NCI-H2107 treated with DMSO at 0.1 percent for 48 hours (cell line): Measurements from ENCODE around the gene B3GNT7.
"Not testable (repeated sequence)": the region's sequence is repeated elsewhere in the genome, so short reads cannot be mapped to it uniquely, and the experiment has no call there.

Experiments used
- DNase-seq: peaks from one replicate; lab custom pipeline; 2025; ENCODE audit not compliant: unreplicated experiment; lab: John Stamatoyannopoulos, UW

B3GNT7 gene

DNA sequence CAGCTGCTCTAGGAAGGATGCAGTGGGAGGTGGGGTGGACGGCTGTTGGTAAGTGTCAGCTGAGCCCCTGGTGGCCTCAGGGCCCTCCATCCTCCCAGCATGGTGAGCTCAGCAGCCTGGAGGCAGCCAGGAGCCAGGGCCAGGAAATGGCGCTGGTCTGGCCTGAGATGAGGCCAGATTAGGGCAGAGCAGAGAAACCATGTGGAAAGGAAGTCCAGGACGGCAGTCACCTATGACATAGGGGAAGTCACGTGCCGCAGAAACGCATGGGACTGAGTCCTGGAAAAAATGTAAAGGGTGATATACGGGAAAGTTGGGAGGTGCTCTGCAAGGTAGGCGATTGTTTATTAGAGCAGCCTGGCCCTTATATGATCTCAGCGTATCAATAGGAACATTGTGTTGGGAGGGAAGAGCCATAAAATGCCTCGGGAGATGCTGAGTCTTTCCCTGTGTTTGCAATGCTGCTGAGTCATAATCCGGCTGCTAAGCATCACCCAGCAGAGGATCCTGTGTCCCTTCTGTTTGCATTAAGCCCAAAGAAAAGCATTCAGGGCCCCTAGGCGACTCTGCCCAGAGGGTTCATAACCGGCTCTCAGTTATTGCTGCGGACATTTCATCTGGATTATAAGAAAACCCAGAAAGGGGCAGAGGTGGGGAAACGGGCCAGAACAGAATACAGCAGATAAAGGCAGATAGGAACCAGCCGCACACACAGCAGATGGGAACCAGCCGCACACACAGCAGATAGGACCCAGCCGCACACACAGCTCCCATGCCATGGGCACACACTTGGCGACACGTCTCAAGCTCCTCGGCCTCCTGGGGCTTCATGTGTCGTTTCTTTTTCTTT, 30.3 kb upstream of the B3GNT7 start:
- no peak for DNase-seq

DNA sequence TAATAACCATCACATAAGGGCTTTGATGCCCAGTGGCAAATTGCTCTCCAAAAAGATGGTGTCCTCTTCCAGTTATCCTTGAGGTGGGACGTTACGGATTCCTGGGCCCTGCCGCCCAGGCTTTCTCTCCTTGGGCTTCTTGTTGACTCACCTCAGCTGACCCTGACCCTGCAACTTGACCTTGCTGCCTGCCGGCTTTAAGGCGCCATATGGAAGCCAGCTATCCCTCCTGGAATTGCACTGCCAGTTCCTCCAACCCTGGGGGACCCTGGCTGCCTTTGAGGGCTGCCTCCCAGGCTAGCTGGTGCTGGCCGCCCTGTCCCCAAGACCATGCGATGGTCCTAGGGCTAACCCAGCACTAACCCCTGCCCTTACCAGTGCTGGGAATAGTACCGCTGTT, 28.3 kb upstream of the B3GNT7 start:
- no peak for DNase-seq

DNA sequence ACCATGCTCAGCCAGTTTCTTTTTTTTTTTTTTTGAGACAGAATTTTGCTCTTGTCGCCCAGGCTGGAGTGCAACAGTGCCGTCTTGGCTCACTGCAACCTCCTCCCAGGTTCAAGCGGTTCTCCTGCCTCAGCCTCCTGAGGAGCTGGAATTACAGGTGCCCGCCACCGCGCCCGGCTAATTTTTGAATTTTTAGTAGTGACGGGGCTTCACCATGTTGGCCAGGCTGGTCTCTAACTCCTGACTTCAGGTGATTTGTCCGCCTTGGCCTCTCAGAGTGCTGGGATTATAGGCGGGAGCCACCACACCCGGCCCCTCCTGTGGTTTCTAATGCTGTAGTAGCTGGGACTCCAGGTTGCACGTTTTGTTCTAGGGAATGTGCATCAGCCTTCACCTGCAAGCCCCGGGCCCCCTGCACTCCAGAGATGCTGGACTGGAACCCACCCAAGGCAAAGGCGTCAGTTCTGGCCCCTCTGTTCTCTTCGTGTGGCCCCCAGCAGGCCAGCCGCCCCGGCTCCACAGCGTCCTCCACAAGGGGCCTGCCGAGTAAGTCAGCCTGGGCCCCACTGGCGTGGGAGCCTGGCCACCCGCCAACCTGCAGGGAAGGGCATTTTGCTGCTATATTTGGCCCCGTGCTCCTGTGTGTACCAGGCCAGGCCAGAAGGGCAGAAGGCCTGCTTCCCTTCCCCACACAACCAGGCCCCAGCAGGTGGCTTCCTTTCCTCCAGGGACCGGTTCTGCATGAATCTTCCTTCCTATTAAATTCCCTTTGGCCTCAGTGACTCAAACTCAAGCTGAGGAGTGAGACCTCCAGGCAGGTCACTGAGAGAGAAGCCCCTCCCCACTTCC, 25.7 kb upstream of the B3GNT7 start:
- no peak for DNase-seq

DNA sequence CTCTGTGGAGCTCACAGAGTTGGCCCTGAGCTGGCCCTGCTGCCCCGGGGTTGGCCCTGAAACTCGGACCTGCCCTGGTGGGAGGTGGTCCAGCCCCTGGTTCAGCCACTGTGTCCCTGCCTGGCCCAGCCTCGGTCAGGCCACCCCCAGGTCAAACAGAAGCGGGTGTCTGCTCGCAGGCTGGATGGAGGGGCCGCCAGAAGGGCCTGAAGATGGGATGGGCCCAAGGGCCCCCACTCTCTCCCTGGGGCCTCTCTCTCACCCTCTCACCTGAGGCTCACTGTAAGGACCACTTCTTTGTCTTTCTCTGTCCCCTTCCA, 25.1 kb upstream of the B3GNT7 start:
- no peak for DNase-seq

DNA sequence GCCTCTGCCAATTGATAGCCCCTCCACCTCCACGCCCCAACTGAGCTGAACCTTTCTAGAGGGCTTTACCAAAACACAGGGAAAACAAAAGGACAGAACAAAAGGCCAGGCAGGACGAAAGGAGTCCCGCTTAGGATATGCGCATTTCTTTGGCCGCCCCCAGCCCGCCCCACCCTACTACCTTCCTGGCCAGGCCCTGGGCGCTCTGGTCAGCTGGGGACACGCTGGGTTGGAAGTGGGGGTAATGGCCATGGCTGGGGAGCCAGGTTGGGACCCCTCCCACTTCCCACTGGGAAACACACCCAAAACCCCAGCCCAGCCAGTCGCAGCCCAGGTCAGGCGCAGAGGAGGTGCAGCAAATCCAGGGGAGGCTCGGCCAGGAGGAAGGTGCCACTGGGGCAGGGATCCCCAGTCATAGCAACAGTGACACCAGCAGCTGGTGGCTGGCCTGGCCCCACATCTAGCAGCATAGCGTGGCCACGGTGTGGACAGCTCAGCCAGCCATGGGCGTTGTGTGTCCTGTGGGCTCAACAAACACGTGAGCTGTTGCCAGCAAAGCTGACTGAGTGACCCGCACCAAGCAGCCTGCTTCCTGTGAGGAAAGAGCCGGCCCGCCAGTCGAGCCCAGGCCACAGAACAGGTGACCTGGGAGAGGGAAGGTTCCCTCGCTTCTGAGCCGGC, 24.6 kb upstream of the B3GNT7 start:
- no peak for DNase-seq

DNA sequence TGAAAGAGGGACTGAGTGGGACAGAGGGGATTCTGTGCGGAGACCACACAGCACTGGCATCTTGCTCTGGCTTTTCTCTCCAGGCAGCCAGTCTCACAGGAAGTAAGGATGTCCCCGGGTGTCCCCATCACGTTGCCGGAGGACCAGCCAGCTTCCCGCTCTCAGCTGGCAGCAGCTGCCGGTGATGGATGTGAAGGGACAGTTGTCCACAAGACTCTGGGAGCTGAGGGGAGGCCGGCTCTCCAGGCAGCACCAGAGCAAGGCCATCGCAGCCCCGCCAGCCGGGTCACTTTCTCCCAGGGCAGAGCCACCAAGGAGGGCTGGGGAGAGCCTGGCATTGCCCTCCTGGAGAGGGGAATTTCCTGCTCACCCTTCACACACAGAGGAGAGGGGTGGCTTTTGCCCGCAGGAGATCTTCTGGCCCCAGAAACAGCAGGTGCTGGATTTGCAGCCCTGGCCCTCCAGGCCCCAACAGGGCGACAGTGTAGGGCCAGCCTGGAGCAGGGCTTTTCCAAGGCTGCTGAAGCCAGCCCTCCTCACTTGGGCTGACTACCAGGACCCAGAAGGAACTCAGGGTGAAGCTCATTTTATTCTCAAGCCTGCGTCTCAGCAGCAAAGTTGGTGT, 24.0 kb upstream of the B3GNT7 start:
- DNase-seq: no peak

DNA sequence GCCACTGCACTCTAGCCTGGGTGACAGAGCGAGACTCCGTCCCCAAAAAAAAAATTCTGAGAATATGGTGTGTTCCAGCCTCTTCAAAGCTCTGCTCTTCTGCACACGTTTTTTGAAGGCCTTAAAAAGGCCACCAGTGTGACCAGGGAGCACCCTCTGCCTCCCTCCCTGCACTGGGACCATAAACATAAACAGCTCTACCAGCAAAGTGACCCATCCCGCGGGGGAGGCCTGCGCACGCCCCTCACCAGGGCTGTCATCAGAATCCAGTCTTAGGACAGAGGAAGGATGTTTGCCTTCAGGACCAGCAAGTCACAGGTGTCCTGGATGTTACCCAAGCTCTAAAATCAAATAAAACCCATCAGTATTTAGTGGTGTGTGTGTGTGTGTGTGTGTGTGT, 23.2 kb upstream of the B3GNT7 start:
- DNase-seq: no peak

DNA sequence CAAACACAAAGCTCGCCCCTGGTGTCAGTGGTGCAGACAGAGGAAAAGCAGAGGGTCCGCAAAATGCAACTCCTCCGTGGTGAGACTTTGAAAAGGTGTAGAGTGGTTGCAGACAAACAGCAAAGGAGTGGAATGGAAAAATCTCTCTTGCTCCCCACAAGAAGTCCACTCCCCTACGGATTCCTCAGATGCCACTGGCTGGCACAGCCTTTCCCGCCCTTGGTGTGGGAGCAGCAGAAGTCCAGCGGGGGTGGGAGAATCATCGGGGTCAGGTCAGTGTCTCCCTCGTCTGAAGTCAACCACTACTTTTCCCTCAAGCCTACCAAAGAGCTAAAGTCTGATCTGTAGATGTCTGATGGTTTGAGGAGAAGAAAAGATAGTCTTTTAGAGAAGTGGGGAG, 22.3 kb upstream of the B3GNT7 start:
- DNase-seq: no peak

DNA sequence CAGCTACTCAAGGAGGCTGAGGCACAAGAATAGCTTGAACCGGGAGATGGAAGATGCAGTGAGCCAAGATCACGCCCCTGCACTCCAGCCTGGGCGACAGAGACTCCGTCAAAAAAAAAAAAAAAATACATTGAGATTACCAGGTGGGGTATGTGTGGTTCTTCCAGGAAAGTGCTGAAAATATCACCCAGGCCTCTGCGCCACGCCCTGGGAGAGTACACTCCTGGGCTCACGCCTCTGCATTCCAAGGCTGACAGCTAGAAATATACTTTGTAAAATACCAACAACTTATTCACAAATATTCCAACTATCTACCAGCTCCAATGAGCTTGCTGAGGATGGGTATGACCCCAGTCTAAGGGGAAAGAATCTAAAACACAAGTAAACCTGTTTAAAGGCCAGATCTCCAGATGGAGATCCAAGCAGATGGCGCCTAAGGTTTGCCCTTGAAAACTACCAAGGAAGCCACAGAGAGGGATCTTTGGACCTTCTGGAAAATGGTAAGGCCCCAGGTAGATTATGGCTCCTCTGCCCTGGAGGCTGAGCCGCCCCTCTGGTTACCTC, 21.6 kb upstream of the B3GNT7 start:
- no peak for DNase-seq

DNA sequence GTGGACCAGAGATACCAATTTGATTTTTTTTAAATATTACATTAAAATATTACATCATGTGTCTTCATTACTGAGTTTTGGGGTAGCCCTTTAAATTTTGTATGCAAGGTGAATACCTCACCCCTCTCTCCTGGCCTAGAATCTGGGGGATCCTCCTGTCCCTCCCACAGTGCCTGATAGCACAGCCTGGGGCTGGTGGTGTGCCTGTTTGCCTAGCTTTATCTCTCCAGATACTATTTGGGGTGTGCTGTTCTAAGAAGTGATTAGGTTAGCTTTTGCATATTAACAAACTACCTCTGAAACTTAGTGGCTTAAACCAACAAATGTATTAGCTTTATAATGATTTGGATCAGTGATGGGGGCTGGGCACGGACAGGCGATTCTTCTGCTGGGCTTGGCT, 20.7 kb upstream of the B3GNT7 start:
- no peak for DNase-seq

DNA sequence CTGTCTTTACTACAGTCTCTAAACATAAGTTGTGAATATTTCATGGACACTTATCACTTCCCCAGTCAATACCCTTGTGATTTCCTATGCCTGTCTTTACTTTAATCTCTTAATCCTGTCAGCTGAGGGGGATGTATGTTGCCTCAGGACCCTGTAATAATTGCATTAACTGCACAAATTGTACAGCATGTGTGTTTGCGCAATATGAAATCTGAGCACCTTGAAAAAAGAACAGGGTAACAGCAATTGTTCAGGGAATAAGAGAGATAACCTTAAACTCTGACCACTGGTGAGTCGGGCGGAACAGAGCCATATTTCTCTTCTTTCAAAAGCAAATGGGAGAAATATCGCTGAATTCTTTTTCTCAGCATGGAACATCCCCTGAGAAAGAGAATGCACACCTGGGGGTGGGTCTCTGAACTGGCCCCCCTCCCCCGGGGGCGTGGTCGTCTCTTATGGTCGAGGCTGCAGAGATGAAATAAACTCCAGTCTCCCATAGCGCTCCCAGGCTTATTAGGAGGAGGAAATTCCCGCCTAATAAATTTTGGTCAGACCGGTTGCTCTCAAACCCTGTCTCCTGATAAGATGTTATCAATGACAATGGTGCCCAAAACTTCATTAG, 19.4 kb upstream of the B3GNT7 start:
- DNase-seq: not testable (repeated sequence)

DNA sequence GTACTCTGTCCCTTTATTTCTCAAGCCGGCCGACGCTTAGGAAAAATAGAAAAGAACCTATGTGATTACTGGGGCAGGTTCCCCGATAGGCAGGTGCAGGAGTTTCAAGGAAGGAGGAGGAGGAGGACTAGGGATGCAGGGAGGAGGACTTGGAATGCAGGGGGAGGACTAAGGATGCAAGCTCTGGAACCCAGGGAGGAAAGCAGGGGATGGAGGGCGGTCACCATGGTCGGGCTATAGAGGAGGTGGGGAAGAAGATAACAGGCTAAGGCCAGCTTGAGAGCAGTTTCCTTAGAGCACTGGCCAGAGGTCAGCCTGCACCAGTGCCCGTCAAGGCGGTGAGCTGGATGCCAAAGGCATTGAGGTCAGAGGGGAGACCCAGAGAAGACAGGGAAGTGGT, 18.7 kb upstream of the B3GNT7 start:
- DNase-seq: no peak

DNA sequence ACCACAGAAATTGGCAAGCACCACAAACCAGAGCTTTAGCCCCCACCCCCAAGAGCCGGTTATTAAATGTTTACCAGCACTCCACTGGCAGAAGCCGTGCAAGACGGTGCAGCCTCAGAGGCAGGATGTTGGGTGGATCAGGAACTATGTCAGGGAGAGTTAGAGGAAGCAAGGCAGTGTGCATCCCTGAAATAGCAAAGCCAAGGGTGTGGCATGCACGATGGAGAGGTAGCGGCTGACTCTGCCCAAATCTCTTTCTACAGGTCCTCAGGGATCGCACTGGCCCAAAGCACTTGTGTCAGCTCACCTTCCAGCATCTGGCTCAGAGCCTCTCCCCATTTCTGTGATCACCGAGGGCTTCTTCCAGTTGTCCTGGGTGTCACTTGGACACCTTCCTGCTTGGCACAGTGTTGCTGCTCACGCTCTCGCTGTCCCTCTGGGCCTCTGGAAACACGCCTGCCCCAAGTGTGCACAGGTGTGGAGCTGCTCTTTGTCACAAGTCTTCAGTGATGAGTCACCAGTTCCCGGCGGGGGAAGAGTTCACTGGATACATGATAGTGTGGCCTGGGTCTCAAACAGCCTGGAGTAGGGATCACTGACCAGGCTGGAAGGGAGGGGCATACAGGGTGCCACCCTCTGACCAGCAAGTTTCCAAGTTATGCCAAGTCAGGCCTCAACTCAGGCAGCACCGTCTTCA, 17.3 kb upstream of the B3GNT7 start:
- no peak for DNase-seq

DNA sequence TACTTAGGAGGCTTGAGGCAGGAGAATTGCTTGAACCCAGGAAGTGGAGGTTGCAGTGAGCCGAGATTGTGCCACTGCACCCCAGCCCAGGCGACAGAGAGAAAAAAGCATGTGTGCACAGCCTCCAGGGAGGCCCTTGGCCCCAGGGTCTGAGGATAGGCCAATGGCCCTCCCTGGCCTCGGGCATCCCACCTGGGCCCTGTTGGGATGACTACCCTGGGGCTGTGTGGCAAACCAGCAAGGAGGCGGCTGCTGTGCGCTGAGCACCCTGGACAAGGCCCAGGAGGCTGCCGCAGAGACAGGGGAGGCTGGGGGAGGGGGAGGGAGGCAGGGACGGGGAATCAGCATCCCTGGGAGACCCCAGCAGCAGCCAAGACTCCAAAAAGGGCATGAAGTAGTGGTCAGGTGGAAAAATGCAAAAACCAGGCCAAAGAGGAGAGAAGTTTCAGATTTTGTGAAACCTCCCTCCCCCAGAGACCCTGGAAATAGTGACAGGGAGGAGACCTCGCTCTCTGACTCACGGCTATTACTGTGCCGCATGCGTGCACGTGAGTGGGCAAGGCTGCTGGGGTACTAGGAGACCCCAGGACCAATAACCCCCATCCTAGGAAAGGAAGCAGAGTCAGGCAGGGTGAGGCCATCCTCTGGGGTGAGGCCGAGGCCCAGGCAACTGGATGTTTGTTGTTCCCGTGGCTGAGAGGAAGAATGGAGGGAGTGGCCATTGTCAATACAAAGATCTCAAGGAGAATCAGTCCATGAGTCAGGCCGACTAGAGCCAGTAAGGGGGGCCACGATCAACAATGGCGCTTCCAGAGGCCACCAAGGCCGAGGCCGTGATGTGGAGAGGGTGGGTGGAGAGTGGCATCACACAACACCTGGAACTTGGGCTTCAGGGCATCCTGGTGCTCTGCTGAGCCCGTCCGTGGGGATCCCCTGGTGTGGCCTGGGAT, 16.0 kb upstream of the B3GNT7 start:
- no peak for DNase-seq

DNA sequence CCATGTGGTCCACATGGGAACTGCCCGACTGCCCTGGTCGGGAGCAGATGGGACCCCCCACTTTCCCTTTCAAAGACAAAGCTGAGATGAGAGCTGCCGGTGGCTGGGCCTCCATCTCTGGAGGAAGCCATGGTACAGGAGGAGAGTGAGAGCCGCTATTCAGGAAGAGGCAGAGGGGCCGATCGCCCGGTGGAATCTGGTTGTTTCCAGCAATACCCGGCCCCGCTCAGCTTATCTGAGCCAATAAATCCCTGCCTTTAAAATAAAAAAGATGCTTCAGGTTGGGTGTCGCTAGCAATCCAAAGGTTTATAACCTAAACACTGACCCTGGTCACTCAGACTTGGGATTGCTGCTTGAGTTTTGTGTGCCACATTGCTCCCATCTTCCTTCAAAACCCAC, 15.2 kb upstream of the B3GNT7 start:
- no peak for DNase-seq

DNA sequence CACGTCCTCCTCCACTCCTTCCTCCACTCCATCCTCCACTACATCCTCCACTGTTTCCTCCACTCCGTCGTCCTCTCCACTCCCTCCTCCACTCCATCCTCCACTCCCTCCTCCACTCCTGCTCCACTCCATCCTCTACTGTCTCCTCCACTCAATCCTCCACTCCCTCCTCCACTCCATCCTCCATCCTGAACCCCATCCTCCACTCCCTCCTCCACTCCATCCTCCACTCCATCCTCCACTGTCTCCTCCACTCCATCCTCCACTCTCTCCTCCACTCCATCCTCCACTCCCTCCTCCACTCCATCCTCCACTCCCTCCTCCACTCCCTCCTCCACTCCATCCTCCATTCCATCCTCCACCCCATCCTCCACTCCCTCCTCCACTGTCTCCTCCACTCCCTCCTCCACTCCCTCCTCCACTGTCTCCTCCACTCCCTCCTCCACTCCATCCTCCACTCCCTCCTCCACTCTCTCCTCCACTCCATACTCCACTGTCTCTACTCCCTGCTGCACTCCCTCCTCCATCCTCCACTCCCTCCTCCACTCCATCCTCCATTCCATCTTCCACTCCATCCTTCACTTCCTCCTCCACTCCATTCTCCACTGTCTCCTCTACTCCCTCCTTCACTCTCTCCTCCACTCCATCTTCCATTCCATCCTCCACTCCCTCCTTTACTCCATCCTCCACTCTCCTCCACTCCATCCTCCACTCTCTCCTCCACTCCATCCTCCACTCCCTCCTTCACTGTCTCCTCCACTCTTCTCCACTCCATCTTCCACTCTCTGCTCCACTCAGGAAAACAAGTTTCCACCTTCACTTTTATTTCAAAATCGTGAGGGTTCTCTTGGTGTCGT, 14.3 kb upstream of the B3GNT7 start:
- DNase-seq: no peak

DNA sequence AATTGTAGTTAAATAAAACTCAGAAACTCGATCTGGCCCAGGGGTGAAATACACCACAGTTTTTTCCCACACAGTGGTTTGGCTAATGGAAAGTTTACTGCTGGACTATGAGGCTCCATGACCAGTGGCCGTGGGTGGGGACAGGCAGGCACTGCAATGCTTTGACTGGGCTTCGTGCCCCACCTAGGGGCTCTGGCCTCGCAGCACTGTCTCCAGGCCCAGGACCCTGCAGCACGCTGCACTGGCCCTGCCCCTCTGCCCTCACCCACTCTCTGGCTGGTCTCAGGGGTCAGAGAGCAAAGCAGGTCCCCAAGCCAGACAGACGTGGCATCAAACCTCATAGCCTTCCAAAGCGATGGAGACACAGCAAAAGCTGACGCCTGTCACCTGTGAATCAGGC, 13.4 kb upstream of the B3GNT7 start:
- DNase-seq: no peak
